CD4-positive, alpha-beta T cell treated with Interleukin-21 for 1 hour (primary cell): Measurements from ENCODE around the gene PCSK6.
A peak's percentile ranks its signal among the peaks of the same experiment; 100 is the strongest.

ENCODE experiments used
- DNase-seq: peaks from one replicate; pipeline ENCODE4 v3.0.0-alpha.2; 2020

PCSK6 gene

DNA sequence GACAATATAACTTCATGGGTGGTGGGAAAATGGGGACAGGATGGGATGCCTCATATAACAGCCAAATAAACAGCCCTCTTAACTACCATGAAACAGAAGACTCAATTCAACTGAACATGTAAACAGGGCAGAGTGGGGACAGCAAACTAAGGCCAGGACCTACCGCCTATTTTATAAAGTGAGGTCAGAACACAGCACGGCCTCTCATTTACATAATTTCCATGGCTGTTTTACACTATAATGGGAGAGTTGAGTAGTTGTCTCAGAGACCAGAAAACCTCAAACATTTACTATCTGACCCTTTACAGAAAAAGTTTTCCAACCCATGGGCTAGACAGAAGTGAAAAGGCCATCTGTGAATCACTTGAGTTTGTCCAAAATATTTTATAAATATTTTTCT is 137.8 kb downstream of the PCSK6 start:
- DNase-seq, result no peak

DNA sequence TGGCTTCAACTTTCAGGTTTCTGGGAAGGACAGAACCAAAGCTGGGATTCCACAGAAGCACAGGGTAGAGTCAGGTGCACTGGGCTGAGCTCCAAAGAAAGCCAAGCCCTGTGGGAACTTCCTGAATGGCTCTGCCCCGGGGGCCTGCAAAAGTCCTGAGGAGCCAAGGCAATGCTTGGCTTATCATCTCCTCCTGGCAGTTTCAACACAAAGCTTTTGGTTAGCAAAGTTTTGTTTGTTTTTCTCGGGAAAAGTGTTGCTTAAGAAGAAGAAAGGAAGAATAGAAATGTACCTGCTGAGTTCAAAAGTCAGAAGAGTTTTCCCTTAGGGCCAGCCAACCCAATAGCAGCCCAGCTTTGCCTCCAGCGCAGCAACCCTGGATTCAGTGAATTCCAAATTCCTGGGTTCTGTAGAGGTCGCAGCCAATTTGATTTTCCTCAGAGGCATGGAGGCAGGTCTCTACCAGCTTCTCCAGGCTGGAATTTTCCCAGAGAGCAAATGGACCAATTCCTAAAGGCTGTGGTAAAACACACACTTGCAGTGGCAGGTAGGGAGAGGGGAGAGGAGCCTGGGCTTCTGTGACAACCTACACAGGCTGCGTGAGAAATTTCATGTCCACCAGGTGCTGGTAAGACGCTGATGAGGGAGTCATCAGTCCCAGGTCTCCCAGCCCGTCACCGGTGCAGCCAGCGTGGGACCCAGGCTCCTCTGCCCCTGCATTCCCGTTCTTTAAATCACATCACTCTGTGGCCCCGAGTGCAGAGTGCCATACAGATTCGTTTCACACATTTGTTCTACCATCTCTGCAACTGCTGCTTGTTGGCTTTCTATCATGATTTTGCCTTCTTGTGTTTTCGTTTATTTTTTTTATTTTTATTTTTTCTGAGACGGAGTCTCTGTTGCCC is 140.2 kb downstream of the PCSK6 start:
- no peak for DNase-seq

DNA sequence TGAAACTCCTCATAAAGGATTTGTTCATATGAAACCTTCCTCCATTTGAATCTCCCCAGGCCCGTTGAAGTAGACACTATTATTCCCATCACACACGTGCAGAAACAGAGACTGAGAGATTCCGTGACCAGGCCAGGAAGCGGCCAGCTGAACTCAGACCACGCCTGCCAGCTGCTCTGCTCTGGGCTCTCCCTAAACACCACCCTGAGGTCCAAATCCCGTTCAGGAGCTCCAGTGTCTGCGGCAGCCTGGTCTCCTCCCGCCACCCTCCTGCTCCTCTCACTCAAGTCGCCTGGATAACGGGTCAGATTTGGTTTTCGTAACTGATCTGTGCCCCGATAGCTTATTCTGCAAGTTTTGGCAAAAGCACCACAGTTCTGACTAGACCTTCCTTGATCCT is 140.9 kb downstream of the PCSK6 start:
- DNase-seq, result no peak

DNA sequence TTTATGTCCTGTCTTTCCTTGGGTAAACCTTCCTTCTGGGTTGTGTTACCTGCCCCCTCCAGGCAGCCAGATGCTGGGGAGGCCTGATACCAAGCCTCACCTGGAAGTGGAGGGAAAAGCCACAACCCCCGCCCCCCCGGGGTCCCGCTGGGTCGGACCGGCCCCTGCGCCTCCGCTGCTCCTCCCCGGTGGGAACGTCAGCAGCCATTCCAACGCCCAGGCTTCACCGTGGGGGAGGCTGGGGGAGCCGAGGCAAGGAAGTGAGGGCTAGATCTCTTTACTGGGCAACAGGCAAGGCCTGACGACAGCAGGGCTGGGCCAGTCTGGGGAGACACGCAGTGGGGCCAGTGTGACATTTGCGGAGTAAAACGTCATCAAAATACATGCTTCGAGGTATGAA is 141.5 kb downstream of the PCSK6 start:
- DNase-seq, result no peak

DNA sequence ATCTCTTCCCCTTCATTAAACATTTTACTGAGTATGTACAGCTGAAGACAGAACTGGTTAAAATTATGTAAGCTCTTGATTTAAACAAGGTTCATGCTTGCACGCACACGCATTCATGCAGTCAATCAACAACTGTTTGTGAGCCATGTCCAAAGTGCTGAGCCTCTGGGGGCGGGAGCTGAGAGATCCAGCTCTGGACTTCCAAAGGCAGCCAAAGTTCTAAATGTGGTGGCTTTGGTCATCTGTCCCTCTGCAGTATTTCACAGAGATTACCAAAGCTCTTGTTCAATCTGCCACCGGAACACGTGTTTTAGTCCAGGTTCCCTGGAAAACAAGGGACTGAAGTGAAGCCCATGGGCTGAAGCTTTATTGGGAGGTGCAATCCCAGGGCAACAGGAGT is 142.1 kb downstream of the PCSK6 start:
- DNase-seq, result no peak

DNA sequence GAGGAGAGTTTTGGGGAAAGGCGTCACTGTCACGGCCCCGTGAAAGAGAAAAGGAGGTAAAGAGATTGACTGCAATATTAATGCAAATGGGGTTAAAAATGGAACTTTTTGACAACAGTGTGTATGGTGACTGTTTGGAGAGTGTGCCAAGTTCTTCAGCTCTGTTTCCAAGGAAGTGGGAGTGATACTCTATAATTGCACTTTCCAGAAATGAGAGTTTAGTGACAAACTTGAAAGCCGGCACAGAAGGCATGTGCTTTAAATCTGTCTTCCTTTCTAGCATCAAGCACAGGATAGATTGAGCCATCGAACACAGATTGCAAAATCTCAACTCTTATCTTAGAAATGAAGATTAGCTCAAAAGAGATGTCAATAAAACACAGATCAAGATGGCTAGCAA is 142.6 kb downstream of the PCSK6 start:
- no peak for DNase-seq

DNA sequence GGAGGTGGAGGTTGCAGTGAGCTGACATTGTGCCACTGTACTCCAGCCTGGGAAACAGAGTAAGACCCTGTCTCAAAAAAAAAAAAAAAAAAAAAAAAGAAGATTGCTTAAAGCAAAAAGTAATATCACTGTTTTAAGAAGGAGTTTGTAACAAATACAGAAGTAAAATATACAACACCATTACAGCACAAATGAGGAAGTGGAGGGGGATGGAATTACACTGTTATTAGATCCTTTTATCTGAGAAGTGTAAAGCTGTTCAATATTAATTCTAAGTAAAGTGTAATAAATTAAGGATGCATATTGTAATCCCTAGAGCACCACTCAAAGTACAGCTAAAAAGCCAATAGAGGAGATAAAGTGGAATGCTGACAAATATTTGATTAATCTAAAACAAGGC is 147.5 kb downstream of the PCSK6 start:
- DNase-seq, result no peak

DNA sequence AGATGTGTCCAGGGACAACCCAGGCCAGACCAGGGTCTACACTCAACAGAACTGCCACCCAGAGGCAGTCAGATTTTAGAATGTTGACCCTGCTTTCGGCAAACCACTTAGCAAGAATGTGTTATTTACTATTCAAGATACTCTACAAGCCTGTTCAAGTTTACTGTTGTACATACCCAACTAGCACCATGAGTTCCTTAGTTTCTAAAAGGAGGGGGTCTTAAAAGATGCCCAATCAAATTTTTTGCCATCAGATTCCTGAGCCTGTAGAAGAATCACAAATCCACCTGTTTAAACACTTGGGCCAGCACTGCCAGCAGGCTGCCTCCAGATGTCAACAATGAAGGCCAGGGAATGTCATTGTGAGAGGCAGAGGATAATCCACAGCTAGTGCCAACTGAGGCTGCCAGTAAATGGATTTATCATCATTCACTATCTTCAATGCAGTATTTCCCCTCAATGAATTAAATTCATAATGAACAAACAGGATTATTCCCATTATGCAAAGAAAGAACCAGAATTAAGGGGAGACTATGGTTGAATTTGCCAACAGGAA is 150.9 kb downstream of the PCSK6 start:
- no peak for DNase-seq

DNA sequence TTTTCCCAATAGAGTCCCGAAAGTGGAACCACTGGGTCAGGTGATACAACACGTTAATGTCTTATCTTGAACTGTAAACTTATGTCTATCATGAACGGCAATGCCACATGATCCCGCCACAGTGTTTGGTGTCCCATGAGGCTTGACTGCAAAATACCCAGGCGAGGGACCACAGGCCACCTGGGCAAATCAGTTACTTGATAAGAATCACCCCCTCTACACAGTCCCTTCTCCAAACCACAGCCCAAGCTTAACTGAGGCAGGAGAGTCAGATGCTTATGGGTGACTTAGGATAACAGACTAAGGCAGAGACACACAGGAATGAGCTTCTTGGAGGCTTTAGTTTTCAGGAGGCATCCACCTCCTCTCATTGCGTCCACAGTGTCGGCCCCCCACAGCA is 151.5 kb downstream of the PCSK6 start:
- DNase-seq, result no peak

DNA sequence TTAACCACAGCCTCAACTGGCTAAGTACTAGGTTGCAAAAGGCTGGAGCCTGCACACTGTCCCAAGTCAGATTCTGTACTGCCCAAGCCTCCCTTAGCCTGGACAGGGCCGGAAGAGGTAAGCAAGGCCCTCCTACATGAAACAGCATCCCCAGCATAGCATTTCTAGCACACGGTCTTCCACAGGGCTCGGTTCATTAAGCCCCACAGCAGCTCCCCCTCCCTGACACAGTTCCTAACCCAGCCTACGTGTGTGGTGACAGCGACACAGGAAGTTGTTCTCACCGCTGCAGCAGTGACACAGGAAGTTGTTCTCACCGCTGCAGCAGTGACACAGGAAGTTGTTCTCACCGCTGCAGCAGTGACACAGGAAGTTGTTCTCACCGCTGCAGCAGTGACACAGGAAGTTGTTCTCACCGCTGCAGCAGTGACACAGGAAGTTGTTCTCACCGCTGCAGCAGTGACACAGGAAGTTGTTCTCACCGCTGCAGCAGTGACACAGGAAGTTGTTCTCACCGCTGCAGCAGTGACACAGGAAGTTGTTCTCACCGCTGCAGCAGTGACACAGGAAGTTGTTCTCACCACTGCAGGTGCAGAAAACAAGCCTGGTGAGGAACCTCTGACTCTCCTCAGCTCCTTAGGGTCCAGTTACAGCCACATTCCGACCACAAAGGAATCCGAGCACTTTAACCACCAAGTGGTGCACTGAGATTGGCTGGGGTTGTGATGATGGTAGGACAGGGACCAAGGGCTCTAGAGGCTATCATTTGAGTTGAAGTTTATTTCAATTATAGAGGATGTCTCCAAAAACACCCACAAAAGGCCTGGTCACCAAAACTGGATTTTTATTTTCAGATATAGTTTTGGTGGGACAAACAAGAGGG is 155.4 kb downstream of the PCSK6 start:
- DNase-seq, result peak; percentile 73

DNA sequence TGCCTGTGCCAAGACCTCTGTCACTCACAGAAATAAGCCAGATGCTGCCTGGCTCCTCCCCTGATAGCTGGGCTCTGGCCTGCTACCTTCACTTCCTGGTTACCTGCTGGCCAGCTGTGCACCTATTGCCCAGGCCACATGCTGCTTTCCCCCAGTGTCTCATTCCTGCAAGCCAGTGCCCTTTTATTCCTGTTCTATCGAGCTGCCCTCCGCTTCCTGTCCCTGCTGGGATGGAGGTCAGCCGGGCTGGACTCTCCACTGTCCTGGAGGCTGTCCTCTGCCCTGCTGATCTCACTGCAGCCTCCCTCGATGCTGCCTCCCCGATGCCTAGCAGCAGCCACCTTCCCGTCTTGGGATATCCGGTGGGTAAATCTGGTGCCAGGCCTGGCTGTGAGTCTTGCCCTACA is 157.4 kb downstream of the PCSK6 start:
- DNase-seq, result no peak

DNA sequence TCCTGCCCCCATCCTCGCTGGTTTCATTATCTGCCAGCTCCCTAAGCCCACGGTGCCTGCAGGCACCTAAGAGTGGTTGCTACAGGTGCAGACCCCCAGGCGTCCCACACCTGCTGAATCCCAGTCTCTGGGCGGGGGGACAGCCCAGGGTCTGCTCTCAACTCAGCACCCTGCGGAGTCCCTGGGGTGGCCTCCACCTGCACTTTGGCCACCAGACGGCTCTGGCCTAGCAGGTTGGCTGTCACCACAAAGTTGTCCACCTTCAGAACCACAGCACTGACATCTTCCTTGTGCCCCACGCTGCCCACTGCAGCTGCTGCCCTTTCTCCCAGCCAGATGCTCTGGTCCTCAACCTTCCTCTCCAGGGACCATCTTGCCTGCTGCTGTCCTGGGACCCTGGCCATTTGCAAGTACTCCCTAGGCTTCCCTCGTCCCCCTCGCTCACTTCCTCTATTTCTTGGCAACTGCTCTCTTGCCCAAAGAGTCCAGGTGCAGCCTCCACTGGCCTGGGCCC is 159.6 kb downstream of the PCSK6 start:
- no peak for DNase-seq

DNA sequence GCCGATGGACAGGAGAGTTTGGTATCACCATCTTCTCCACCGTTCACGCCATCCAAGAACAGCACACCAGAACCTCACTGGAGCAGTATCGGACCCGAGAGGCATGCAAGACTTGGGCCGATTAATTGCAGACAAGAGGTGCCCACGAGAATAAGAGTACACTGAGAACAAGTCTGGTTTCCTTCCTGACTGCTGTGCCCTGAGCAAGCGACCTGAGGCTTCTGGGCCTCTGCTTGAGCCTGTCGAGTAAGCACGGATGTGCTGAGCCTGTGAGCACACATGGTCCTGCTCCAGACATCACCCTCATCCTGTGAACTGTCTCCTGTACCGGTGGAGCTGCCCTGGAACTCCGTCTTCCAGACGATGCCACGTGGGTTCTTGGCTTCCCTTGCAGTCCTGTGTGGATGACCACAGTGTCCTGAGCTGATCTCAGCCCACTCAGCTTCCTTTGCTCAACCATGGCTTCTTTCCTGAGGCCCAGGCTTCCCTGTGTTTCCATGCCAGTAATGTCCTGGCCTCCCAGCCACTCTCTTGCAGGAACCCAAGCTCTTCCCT is 160.1 kb downstream of the PCSK6 start:
- no peak for DNase-seq

DNA sequence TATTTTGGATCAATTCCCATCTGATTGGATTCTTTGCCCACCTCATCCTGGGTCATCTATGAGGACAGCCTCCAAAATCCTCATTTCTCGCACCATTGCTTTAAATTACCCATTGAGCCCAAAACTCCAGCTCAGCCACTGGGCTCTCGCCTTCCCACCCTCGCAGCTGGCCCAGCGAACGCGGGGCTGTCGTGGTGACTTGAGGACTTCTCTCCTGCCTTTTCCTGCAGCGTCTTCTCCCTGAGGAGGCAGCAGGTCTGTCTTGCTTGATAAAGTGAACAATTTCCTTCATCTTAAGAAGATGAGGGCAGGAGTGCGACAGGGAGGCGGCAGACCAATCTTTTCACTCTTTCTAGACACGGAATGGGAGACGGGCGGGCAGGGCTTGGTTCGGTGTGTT is 161.5 kb downstream of the PCSK6 start:
- no peak for DNase-seq

DNA sequence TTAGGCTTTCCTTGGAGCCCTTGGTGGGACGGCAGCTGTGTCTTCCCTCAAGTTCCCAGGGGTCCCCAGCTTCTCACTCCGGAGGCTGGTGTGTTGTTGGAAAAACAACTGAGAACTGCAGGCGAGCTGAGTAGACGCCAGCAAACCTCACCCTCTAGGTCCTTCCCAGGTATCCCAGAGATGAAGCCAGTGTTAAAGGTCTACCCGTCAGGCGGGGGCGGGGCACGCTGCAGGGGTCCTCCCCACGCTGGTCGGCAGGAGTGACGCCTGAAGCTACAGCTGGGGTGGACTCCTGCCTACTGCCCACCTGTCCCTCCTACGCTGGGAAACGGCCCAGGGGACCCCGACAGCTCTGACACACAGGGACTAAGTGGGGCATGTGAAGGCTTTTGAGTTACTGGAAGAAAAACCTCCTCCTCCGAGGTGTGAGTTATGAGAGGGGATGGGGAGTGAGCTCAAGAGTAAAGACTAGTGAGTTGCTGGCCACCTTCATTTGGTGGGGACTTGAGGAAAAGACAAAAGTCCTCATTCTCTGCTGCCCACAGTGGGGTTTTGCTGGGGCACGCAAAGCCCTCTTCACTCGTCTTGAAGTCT is 162.3 kb downstream of the PCSK6 start:
- DNase-seq, result no peak

DNA sequence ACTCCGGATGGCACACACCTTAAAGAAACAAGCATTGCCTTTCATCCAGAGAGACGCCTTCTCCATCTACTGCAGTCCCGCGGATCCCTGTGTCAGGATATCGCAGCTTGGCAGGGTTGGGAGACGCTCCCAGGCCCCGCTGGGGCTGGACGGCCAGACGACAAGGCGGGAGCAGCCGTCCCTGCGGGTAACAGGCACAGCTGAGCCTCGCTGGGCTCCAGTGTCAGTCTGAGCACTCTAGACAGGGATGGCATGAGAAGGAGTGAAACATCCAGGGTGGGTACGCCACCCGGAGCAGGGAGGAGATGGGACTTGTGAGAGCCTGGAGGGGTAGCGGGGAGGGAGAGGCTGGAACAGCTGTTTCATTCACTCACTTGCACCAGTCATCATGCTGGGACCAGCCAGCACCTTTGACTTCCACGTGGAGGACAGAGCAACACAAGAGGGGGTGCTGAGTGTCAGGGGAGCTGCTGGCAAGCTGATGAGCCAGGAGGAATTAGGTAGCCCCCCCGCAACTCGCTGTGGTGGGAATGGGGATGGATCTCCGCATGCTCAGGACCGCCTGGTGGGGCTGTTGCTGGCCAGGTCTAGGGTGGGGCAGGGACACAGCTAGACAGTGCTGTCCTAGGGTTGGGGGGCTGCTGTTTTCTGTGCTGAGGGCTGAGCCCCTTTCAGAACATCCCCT is 162.9 kb downstream of the PCSK6 start:
- DNase-seq, result no peak

DNA sequence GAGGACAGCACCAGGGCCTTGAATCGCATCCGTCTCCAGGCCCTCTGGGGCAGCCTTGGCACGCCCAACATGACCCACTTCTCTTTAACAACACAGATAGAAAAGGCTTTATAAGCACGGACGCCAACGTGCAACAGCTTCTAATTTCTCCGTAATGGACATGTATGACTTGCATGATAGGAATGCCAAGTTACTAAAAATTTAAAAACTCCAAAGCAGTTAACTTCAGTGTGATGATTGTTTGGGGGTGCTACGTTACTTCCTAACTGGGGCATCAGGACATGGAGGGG is 163.5 kb downstream of the PCSK6 start:
- no peak for DNase-seq

DNA sequence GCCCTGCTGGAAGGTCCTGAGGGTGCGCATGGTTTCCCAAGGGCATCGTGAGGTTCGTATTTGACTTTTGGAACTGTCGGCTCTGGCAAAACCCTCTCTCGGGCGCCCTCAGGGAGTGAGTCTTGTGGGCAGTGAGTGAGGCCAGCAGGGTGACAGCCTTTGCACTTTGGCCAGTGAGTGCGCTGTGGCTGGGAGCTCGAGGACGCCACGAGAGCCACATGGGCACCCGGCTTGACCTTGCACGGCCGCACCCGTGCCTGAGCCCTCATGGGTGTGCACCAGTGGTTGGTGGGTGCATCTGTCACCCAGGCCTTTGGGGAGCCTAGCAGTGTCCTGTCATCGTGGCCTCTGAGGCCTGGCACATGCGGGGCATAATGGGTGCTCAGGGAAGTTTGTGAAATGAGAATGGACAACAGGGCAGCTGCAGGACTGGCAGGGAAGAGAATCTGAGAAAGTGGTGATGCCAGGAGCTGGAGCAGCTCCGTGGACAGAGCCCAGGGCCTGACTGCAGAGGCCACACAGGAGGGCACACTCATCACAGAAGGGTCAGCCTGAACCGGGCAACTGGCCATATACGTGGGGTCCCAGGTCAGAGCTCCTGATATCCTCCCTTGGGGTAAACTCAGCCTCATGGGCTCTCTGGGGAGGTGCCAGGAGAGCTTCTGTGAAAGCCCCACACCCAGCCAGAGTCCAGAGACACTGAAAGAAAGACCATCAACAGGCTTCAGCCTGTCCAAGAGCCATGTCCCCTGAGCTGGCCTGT is 164.1 kb downstream of the PCSK6 start:
- DNase-seq, result no peak

DNA sequence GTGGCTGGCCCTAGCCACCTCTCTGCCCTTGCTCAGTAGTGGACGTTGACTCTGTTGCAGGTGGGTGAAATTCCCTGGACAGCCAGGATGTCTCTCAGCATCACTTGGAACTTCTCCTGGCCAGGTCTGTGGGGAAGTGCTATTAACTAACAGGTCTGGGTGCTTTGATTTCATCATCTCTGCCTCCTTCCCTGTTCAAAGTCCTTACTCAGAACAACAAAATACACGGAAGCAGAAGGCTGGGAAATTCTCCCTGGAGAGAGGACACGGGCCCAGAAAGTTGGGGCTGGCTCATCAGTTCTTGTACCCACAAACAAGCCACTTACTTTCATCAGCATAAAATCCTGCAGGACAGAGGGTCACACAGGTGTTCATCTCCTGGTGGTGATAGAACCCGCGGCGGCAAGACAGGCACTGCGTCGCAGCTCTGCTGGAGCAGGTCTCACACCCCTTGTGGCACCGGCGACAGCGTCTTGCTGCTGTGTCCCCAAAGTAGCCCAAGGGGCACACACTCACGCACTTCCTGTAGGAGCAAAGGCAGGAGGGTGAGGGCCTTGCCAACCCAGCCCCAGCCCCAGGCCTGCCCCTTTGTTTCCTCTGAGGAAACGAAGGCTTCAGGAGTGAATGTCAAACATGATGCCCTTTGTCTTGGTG is 164.9 kb downstream of the PCSK6 start:
- DNase-seq, result no peak

DNA sequence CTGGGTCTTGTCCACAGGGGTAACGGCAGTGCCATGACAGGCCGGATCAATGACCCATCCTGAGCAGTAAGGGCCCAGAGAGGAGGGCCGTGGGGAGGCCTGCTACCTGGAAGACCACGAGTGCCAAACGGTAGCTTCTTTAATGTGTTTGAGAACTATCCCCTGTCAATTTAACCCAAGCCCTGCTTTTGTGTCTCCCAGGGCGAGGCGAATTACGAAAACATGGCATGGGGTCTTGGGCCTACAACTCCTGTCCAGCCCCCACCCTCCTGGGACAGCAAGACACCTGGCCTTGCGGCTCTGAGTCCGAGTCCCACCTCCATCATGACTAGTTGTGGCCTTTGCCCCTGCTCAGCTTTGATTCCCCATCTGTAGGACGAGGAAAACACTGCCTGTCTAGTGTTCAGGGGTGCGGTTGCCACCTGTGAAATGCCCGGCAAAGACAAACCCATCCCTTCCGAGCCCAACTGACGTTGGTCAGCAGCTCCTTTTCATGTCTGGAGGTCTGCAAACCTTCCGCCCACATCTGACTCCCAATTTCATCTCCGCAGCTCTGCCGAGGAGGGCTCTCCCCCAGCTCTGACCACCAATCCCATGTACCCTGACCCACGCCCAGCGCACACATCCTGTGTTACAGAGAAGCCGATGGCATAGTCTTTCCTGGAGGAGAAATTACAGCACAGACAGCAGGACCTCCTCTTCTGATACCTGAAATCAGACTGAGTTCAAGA is 165.5 kb downstream of the PCSK6 start:
- no peak for DNase-seq
